Right lobe of liver (tissue), 6 donors: Measurements from ENCODE around the gene OR5P2. TPM values are rescaled to one million over a fixed set of nuclear protein-coding genes. Genes with fewer than 3 reads are reported as not detected.
"Not testable (repeated sequence)": the region's sequence is repeated elsewhere in the genome, so short reads cannot be mapped to it uniquely, and the experiment has no call there.

ENCODE experiments used
- ATAC-seq, 4 donors: fragments of 200-7000 bp; cut with Tn5 transposase; one replicate each; pipeline ENCODE4 v1.9.1; 2020; ENCODE audit warnings: mild to moderate bottlenecking in 4 of 4, moderate library complexity in 4 of 4
- DNase-seq, 3 donors: peaks; one replicate each; pipeline ENCODE4 v3.0.0-alpha.2; 2020
- H3K27ac ChIP-seq, 3 donors: fragments of 200-600 bp; one replicate each; pipeline ENCODE4 v1.8.0; 2022
- H3K27me3 ChIP-seq, 2 donors: fragments of 200-600 bp; one replicate each; pipeline ENCODE4 v1.8.0; 2022
- H3K36me3 ChIP-seq, 4 donors: fragments of 200-600 bp; sonication (generic) in 1 of 4; one replicate each; pipeline versions ENCODE4 v1.5.1 to v1.8.0; 2017 to 2022; ENCODE audit warnings: control low read depth in 1 of 4
- H3K4me1 ChIP-seq, 4 donors: fragments of 200-600 bp; sonication (generic) in 1 of 4; one replicate each; pipeline versions ENCODE4 v1.5.1 to v1.8.0; 2017 to 2022; ENCODE audit warnings: control low read depth in 1 of 4
- H3K4me3 ChIP-seq, 3 donors: fragments of 200-600 bp; one replicate each; pipeline ENCODE4 v1.8.0; 2022
- H3K9me3 ChIP-seq, 4 donors: fragments of 200-600 bp; sonication (generic) in 1 of 4; one replicate each; pipeline versions ENCODE4 v1.5.1 to v1.8.0; 2017 to 2022; ENCODE audit warnings: control low read depth in 1 of 4
- CTCF ChIP-seq, 4 donors: fragments of 200-600 bp in 3 of 4; fragments of 450-650 bp in 1 of 4; IDR thresholded peaks; one replicate each; pipeline versions ENCODE4 v1.5.1 to v1.8.0; 2016 to 2022; ENCODE audit warnings: antibody characterized with exemption in 4 of 4, mild to moderate bottlenecking in 2 of 4
- POLR2A ChIP-seq: fragments of 450-650 bp; IDR thresholded peaks from one replicate; pipeline ENCODE4 v1.6.1; 2017; ENCODE audit warnings: antibody characterized with exemption, mild to moderate bottlenecking
- WGBS: methylation state at CpG from one replicate; pipeline ENCODE4 v1.1.6; 2018; ENCODE audit warnings: low coverage, low lambda C conversion rate; ENCODE audit not compliant: insufficient coverage; ENCODE audit errors: missing lambda C conversion rate; 5-methylcytosine and 5-hydroxymethylcytosine counted together
- intact Hi-C, 2 donors: fragments of 100-400 bp; cut with DNase I; formaldehyde crosslinking; loops; one replicate each; pipeline versions ENCODE4 v1.11.2 to v1.14.1; 2022
- total RNA-seq, 6 experiments: library from RNA; depleted of rRNA in 2 of 6; stranded (reverse); fragments of >200 nt in 2 of 6; fragmentation: NEBNext Ultra II Directional in 3 of 6; extraction: Animal tissue kit (Norgen Biotek cat#: 25700) in 3 of 6; gene quantifications; one replicate each; pipeline versions ENCODE4 v1.1.0 to v1.2.4, GENCODE V29; 2016 to 2023
- donor health status: DM: no; HTN: yes; CAD: no.
- donor health status: DM: no; HTN: no; CAD: no.
- donor health status: DM: no; HTN: no; CAD: no.
- donor health status: DM: no; HTN: yes; CAD: no.
- donor health status: DM: no; HTN: yes; CAD: no.

The OR5P2 gene
- total RNA-seq, 6 experiments from 2014 or later: not detected

DNA sequence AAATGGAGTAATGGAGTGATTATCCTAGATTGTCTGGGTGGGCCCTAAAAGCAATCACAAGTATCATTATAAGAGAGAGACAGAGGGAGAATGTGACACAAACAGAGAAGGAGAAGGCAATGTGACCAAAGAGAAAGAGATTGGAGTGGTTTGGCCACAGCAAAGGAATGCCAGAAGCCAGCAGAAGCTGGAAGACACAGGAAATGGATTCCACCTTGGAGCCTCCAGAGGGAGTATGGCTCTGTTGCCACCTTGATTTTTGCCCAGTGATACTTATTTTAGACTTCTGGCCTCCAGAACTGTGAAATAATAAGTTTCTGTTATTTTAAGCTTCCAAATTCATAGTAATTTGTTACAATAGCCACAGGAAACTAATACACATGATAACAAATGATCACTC is 36.8 kb upstream of the OR5P2 start:
- intact Hi-C loops: no loop called here

GRCh38 chr11:7830740-7831139 is 34.0 kb upstream of the OR5P2 start, which contains the start of gene OR5P3:
Gene OR5P3, minus strand, starts transcription at chr11:7830840.
- Histone ChIP-seq H3K4me3 (no peak within 1 kb of the TSS), H3K4me1 (no peaks in the 10 kb centered on the region), H3K27me3 (no peaks in the 10 kb centered on the region), H3K36me3 (no peaks in the 10 kb centered on the region), H3K9me3 (no peaks in the 10 kb centered on the region), H3K27ac (no peak within 1 kb of the TSS)
- ATAC-seq (no peak), DNase-seq (no peak)
- intact Hi-C loops: no loop called here
- TF ChIP-seq CTCF (IDR thresholded peaks at IDR 0.05): no peak
- TF ChIP-seq POLR2A: no peak

More for the DNA sequence above, 36.8 kb upstream of the OR5P2 start:
- DNase-seq (no peak), ATAC-seq (no peak)
- no peak for TF ChIP-seq POLR2A
- no peak for TF ChIP-seq CTCF (IDR thresholded peaks at IDR 0.05)
- Histone ChIP-seq H3K9me3 (no peaks in the 10 kb centered on the region), H3K27ac (no peak overlapping the region), H3K36me3 (no peaks in the 10 kb centered on the region), H3K4me3 (no peak overlapping the region), H3K4me1 (no peaks in the 10 kb centered on the region), H3K27me3 (no peaks in the 10 kb centered on the region)

GRCh38 chr11:7826324-7826723 is 29.6 kb upstream of the OR5P2 start:
- intact Hi-C loops: no loop called here
- ATAC-seq: no peak
- 27% methylated on average over 3 of the region's 3 CpGs for WGBS

GRCh38 chr11:7820417-7820816 is 23.7 kb upstream of the OR5P2 start:
- H3K4me3 ChIP-seq, intact Hi-C loops, H3K27ac ChIP-seq, H3K36me3 ChIP-seq, H3K4me1 ChIP-seq, DNase-seq, ATAC-seq, H3K27me3 ChIP-seq, H3K9me3 ChIP-seq: not testable (repeated sequence)
- WGBS: 85% methylated on average over 3 of the region's 3 CpGs

More at GRCh38 chr11:7826324-7826723, 29.6 kb upstream of the OR5P2 start:
- TF ChIP-seq CTCF (IDR thresholded peaks at IDR 0.05) (no peak), POLR2A (no peak)
- Histone ChIP-seq H3K27ac (no peak overlapping the region), H3K4me1 (no peaks in the 10 kb centered on the region), H3K9me3 (no peaks in the 10 kb centered on the region), H3K4me3 (no peak overlapping the region), H3K27me3 (no peaks in the 10 kb centered on the region), H3K36me3 (no peaks in the 10 kb centered on the region)
- no peak for DNase-seq

DNA sequence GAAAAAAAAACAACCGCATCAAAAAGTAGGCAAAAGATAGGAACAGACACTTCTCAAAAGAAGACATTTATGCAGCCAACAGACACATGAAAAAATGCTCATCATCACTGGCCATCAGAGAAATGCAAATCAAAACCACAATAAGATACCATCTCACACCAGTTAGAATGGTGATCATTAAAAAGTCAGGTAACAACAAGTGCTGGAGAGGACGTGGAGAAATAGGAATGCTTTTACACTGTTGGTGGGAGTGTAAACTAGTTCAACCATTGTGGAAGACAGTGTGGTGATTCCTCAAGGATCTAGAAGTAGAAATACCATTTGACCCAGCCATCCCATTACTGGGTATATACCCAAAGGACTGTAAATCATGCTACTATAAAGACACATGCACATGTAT is 18.2 kb upstream of the OR5P2 start:
- H3K4me3 ChIP-seq, intact Hi-C loops, H3K27me3 ChIP-seq, H3K36me3 ChIP-seq, H3K27ac ChIP-seq, H3K4me1 ChIP-seq, DNase-seq, ATAC-seq, H3K9me3 ChIP-seq: not testable (repeated sequence)
- WGBS: 69% methylated on average over 2 of the region's 2 CpGs

- H3K27me3 ChIP-seq, intact Hi-C loops, H3K4me1 ChIP-seq, H3K27ac ChIP-seq, H3K36me3 ChIP-seq, H3K4me3 ChIP-seq, DNase-seq, H3K9me3 ChIP-seq, ATAC-seq: not testable (repeated sequence)
- WGBS: 100% methylated on average over 1 of the region's 2 CpGs
These were observed 13.6 kb upstream of the OR5P2 start for GRCh38 chr11:7810301-7810700.
